ENCODE results near the gene MDH2.

GRCh38 chr7:76011442-76011861, 36.5 kb upstream of the MDH2 start:
- TF ChIP-seq CTCF (IDR thresholded peaks at IDR 0.05) (no peak), POLR2A (IDR thresholded peaks at IDR 0.05; ENCODE audit: low read depth) (no peak), EP300 (IDR thresholded peaks at IDR 0.05) (no peak), POLR2AphosphoS5 (IDR thresholded peaks at IDR 0.05) (peak; percentile 33 to 45)
